Testis (tissue), 3 donors: ENCODE measurements around the gene PEX10. TPM values are rescaled to one million over a fixed set of nuclear protein-coding genes. Genes with fewer than 3 reads are reported as not detected.

Source experiments
- DNase-seq: peaks from one replicate; pipeline ENCODE4 v3.0.0-alpha.2; 2019
- H3K27ac ChIP-seq, 2 donors: fragments of 200-600 bp; sonication (generic); one replicate each; pipeline ENCODE4 v1.5.1; 2019
- H3K27me3 ChIP-seq: fragments of 200-600 bp; sonication (generic); one replicate; pipeline ENCODE4 v1.5.1; 2019
- H3K36me3 ChIP-seq: fragments of 200-600 bp; sonication (generic); one replicate; pipeline ENCODE4 v1.5.1; 2017; ENCODE audit warnings: low read depth; ENCODE audit errors: missing control alignments
- H3K4me1 ChIP-seq: fragments of 200-600 bp; sonication (generic); one replicate; pipeline ENCODE4 v1.5.1; 2019
- H3K4me3 ChIP-seq, 2 donors: fragments of 200-600 bp; sonication (generic); one replicate each; pipeline ENCODE4 v1.5.1; 2017 to 2019
- H3K9me3 ChIP-seq: fragments of 200-600 bp; sonication (generic); one replicate; pipeline ENCODE4 v1.5.1; 2017
- POLR2A ChIP-seq: fragments of 450-650 bp; IDR thresholded peaks from one replicate; pipeline ENCODE4 v1.6.1; 2017; ENCODE audit warnings: antibody characterized with exemption, mild to moderate bottlenecking, moderate library complexity
- WGBS, 2 donors: methylation state at CpG; one replicate each; pipeline ENCODE4 v1.1.5; 2018; 5-methylcytosine and 5-hydroxymethylcytosine counted together
- intact Hi-C: fragments of 100-400 bp; cut with DNase I; formaldehyde crosslinking; loops from one replicate; pipeline ENCODE4 v1.15.1; 2023; ENCODE audit warnings: low total_unique reads
- polyA plus RNA-seq: library from polyadenylated mRNA; stranded (reverse); fragments of 350-450 nt; fragmentation: Illumina TruSeq; extraction: RNeasy Lipid Tissue Mini Kit (QIAGEN cat#74804); gene quantifications from one replicate; pipeline ENCODE4 v1.2.3, GENCODE V29; 2014; ENCODE audit warnings: low read depth, low replicate concordance; ENCODE audit not compliant: insufficient read depth
- total RNA-seq, 2 donors: library from RNA; depleted of rRNA; stranded (reverse); fragments of >200 nt; gene quantifications; one replicate each; pipeline ENCODE4 v1.2.3, GENCODE V29; 2016
- TF ChIP-seq, protein P1 (sequence below), 3 experiments: fragments of 450-650 bp in 2 of 3; fragments of 200-600 bp in 1 of 3; sonication (generic) in 1 of 3; IDR thresholded peaks; one replicate each; pipeline ENCODE4 v1.5.1; 2016 to 2019; ENCODE audit warnings: antibody characterized with exemption in 3 of 3, mild to moderate bottlenecking in 2 of 3, moderate library complexity in 1 of 3

The PEX10 gene
- total and polyA plus RNA-seq, 3 donors from 2014 or later = 49.5 to 52.8 (median 50.4) TPM

DNA sequence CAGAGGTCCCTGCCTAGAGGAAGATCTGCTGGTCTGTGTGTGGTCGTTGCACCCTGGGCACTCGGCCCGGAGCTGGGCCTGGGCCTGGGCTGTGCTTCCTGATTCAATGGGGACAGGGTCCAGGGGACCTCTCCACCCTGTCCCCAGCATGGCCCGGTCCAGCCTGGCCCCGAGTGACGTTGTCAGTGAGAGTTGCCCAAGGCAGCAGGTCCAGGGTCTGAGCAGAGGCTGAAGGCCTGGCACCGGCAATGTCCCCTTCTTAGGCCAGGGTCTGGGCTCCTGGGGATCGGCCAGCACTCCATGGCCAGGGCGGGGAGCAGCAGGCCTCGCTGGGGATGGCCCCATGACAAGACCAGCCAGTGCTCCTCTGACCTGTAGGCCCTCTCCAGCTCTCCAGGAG lies 15.6 kb upstream of the PEX10 start:
- Histone ChIP-seq H3K9me3 (no peaks in the 10 kb centered on the region), H3K36me3 (no peaks in the 10 kb centered on the region), H3K27ac (no peak overlapping the region), H3K27me3 (no peaks in the 10 kb centered on the region), H3K4me1 (no peaks in the 10 kb centered on the region), H3K4me3 (no peak overlapping the region)
- intact Hi-C loops = no loop called here
- no peak for DNase-seq
- 60 to 90% methylated on average over 4 to 10 of the region's 10 CpGs for WGBS, 2 donors
- TF ChIP-seq, protein P1, sequence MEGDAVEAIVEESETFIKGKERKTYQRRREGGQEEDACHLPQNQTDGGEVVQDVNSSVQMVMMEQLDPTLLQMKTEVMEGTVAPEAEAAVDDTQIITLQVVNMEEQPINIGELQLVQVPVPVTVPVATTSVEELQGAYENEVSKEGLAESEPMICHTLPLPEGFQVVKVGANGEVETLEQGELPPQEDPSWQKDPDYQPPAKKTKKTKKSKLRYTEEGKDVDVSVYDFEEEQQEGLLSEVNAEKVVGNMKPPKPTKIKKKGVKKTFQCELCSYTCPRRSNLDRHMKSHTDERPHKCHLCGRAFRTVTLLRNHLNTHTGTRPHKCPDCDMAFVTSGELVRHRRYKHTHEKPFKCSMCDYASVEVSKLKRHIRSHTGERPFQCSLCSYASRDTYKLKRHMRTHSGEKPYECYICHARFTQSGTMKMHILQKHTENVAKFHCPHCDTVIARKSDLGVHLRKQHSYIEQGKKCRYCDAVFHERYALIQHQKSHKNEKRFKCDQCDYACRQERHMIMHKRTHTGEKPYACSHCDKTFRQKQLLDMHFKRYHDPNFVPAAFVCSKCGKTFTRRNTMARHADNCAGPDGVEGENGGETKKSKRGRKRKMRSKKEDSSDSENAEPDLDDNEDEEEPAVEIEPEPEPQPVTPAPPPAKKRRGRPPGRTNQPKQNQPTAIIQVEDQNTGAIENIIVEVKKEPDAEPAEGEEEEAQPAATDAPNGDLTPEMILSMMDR (IDR thresholded peaks at IDR 0.05) = no peak
- TF ChIP-seq POLR2A = no peak

DNA sequence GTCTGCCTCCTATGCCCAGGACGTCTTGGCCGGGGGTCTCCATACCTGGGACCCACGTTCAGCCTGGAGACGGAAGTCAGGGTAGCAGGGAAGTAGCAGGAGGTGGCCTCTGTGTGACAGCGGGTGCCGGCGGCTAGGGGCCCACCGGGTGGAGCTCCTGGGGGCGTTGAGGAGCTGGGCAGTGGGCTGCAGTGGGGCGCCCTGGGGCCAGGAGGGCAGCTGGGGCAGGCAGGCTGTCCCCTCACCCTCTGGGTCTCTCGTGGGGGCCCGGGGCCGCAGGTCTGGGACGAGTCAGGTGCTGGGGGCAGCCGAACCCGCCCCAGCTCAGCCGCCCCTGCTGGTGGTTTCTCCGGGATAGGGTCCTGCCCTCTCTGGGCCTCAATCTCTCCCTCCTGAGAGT lies 14.7 kb upstream of the PEX10 start:
- Histone ChIP-seq H3K9me3 (no peaks in the 10 kb centered on the region), H3K27ac (no peak overlapping the region), H3K36me3 (no peaks in the 10 kb centered on the region), H3K4me3 (no peak overlapping the region), H3K4me1 (no peaks in the 10 kb centered on the region), H3K27me3 (no peaks in the 10 kb centered on the region)
- 86 to 100% methylated on average over 6 to 18 of the region's 18 CpGs for WGBS, 2 donors
- TF ChIP-seq, protein P1 (IDR thresholded peaks at IDR 0.05) = no peak
- no peak for TF ChIP-seq POLR2A
- no peak for DNase-seq
- intact Hi-C loops = no loop called here

DNA sequence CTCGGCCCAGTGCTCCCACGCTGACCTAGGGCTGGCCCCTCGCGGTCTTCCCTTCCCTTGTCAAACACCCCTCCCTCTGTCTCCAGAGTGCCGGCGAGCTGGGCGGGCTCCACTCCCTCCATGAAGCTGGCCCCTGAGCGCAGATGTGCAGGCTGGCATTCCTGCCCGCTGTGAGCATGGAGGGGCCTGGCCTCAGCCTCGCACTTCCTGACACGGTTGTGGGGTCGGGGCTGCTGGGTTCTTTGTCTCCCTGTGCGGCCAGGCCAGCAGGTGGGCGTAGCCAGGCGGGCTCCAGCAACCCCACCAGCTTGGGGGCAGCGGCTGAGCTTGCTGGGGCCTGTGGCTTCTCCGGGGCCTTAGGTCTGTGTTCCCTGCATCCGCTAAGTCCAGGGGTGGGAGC lies 14.2 kb upstream of the PEX10 start:
- WGBS, 2 donors = 48 to 69% methylated on average over 4 to 12 of the region's 18 CpGs
- no peaks in the 10 kb centered on the region for H3K4me1 ChIP-seq
- H3K9me3 ChIP-seq = no peaks in the 10 kb centered on the region
- no peak for TF ChIP-seq POLR2A
- TF ChIP-seq, protein P1 (IDR thresholded peaks at IDR 0.05) = no peak
- intact Hi-C loops = no loop called here
- no peaks in the 10 kb centered on the region for H3K27me3 ChIP-seq
- no peak overlapping the region for H3K27ac ChIP-seq
- no peak overlapping the region for H3K4me3 ChIP-seq
- no peaks in the 10 kb centered on the region for H3K36me3 ChIP-seq
- no peak for DNase-seq

DNA sequence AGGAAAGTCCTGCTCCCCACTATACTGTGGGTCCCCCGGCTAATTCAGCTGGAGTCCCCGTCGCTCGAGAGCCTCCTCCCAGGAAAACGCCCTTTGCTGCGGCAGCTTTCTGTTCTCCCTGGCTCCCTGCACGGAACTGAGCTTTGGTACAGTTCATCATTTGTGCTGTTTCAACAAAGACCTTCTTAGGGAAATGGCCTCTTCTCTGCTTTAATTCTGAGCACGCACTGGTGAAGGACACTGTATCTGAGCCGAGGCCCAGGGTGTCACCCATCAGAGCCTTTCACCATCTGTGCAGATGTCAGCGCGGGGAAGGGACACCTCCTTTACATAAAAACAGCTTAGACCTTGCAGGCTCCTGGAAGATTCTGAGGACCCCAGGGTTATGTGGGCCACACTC lies 13.5 kb upstream of the PEX10 start:
- H3K27me3 ChIP-seq = no peaks in the 10 kb centered on the region
- H3K4me1 ChIP-seq = no peaks in the 10 kb centered on the region
- no peak overlapping the region for H3K4me3 ChIP-seq
- 81 to 83% methylated on average over 5 to 11 of the region's 11 CpGs for WGBS, 2 donors
- no peak for TF ChIP-seq POLR2A
- TF ChIP-seq, protein P1 (IDR thresholded peaks at IDR 0.05) = no peak
- no peaks in the 10 kb centered on the region for H3K9me3 ChIP-seq
- no peak for DNase-seq
- no peaks in the 10 kb centered on the region for H3K36me3 ChIP-seq
- H3K27ac ChIP-seq = no peak overlapping the region
- intact Hi-C loops = no loop called here

DNA sequence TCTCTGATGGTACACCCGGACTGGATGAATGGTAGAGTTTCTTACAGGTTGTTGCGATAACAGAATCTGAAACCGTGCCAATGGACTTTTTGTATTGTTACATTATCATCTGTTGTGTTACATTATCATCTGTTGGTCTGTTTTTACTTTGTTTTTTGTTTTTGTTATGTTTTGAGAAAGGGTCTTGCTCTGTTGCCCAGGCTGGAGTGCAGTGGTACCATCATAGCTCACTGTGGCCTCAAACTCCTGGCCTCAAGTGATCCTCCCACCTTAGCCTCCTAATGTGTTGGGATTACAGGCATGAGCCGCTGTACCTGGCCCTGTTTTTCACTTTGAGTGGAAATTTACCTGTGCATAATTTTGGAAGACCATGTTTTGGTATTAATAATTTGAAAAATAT lies 10.2 kb upstream of the PEX10 start:
- no peak for TF ChIP-seq POLR2A
- TF ChIP-seq, protein P1 (IDR thresholded peaks at IDR 0.05) = no peak

More for the DNA sequence above, 10.2 kb upstream of the PEX10 start:
- intact Hi-C loops = no loop called here
- no peak for DNase-seq
- no peaks in the 10 kb centered on the region for H3K9me3 ChIP-seq
- no peaks in the 10 kb centered on the region for H3K36me3 ChIP-seq
- no peak overlapping the region for H3K4me3 ChIP-seq
- no peak overlapping the region for H3K27ac ChIP-seq
- no peaks in the 10 kb centered on the region for H3K27me3 ChIP-seq
- WGBS, 2 donors = 74 to 88% methylated on average over 4 of the region's 4 CpGs
- H3K4me1 ChIP-seq = no peaks in the 10 kb centered on the region
